ENCODE measurements around the gene PPIE.
"Not testable (repeated sequence)": the region's sequence is repeated elsewhere in the genome, so short reads cannot be mapped to it uniquely, and the experiment has no call there.

Gene PPIE

DNA sequence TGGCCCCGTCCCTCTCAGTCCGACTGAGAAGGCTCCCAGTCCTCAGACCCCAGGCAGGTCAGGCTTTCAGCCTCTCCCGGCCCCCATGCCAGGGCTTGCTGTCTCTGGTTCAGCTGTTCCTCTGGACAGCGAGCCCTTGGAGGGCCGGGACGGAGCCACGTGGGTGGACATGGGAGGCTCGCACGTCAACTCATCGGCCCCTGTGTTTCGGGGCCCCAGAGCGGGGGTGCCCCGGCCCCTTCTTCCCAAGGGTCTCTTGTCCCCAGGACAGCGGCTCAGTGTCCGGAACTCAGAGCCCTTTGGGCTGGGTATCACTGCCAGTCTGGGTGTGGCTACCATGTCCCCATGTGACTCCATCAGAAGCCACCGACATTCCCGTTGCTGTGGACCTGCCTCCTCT is 39.2 kb downstream of the PPIE start:
- DNase-seq (ENCODE audit: low spot score) = not testable (repeated sequence)

DNA sequence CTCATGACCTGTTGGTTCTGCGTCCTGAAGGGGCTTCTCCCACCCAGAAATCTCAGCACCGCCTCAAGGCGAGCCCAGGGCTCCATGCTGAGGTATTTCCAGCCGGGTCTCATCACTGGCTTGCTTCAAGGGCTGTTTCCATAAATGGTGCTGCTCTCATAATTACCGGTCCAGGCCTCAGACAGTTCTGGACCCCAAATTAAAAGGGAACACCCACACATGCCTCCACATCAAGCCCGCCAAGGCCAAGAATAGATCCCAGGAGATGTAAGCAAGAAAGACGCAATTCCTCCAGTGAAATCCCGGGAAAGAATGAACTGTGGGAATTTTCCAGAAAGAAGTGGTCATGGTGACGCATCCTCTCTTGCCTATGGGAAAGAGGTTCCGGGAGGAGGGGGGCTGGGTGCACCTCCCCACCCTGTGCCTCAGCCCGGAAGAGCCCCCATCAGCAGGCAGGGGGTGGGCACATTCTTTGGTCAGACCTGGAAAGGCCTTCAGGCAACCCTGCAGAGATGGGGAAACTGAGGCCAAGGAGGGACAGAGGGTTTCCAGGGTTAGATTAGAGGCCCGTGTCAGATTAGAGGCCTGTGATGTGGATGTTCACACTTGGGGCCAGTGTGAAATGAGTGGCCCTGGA is 39.9 kb downstream of the PPIE start:
- not testable (repeated sequence) for DNase-seq (ENCODE audit: low spot score)

- DNase-seq (ENCODE audit: low spot score) = no peak
Observed at GRCh38 chr1:39779137-39779536, 40.5 kb downstream of the PPIE start.

DNA sequence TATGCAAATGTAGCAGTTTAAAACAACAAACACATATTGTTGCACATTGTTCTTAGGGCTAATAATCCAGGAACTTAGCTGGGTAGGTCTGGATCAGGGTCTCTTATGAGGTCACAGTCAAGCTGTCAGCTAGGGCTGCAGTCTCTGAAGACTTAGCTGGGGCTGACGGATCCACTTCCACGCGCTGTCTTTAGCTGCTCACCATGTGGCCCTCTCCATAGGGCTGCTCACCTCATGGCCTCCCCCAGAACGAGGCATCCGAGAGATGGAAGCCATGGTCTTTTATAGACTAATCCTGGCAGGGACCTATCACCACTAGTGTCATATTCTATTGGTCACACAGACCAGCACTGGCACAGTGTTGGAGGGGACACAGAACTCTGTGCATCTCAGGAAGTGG is 41.1 kb downstream of the PPIE start:
- no peak for DNase-seq (ENCODE audit: low spot score)

DNA sequence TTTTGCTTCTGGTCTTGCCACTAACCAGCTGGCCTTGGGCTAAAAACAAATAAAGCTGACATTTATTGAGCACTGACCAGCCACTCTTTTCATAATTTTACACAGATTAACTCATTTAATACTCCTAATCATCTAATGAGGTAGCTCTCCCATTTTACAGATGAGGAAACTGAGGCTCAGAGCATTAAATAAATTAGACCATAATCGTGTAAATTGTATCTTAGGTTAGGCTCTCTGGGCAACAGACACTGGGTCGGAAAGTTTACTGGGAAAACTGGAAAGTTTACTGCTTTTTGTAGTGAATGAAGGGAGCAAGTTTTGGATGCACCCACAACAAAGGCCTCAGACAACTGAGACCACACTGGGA is 42.6 kb downstream of the PPIE start:
- DNase-seq (ENCODE audit: low spot score) = no peak

- no peak for DNase-seq (ENCODE audit: low spot score)
Observed at GRCh38 chr1:39782103-39782502, 43.4 kb downstream of the PPIE start.

GRCh38 chr1:39782685-39783084 is 44.0 kb downstream of the PPIE start:
- not testable (repeated sequence) for DNase-seq (ENCODE audit: low spot score)

DNA sequence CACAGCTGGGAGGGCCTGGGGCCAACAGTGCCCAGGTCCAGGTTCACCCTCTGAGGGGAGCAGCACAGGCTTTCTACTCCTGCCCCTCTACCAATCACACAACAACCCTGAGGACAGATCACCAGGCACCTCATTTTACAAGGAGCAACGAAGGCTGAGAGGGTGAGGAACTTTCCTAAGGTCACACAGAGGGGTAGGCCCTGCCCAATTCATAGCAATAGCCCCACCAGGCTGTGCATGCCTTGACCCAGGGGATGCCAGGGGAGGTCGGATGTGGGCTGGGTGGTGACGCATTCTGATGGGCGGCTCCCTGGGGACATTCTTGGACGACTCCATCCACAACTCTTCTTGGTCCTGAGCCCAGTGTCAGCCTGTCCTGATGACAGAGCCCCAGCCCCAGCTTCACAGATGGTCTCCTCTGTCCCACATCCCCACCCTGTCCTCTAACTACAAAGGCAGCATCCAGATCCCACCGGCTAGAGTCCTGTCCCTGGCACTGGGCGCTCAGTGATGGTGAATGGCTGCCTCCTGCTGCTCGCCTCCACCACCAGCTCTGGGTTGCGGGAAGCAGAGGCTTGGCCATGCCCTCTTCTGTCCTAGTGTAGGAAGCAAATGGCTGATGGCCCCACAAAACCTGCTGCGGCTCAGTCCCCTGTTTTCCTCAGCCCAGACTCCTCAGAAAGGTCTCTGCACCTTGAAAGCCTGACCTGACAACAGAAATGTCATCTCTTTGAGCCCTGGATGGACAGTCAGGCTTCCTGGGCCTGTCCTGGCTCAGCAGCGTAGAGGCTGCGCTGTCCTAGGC is 47.8 kb downstream of the PPIE start:
- DNase-seq (ENCODE audit: low spot score) = not testable (repeated sequence)

GRCh38 chr1:39787108-39787375 is 48.4 kb downstream of the PPIE start:
- not testable (repeated sequence) for DNase-seq (ENCODE audit: low spot score)

- DNase-seq (ENCODE audit: low spot score) = no peak
Observed at GRCh38 chr1:39787468-39787867, 48.8 kb downstream of the PPIE start.

- DNase-seq (ENCODE audit: low spot score) = not testable (repeated sequence)
Observed at GRCh38 chr1:39787964-39788363, 49.3 kb downstream of the PPIE start.

- DNase-seq (ENCODE audit: low spot score) = no peak
Observed at GRCh38 chr1:39788426-39788757, 49.7 kb downstream of the PPIE start.

GRCh38 chr1:39788758-39789570 is 50.3 kb downstream of the PPIE start, which contains the start of gene BMP8B:
BMP8B (minus strand) TSS chr1:39788865; CDS start chr1:39788485, 380 bp downstream.
- peak; percentile 29 for DNase-seq (ENCODE audit: low spot score)

DNA sequence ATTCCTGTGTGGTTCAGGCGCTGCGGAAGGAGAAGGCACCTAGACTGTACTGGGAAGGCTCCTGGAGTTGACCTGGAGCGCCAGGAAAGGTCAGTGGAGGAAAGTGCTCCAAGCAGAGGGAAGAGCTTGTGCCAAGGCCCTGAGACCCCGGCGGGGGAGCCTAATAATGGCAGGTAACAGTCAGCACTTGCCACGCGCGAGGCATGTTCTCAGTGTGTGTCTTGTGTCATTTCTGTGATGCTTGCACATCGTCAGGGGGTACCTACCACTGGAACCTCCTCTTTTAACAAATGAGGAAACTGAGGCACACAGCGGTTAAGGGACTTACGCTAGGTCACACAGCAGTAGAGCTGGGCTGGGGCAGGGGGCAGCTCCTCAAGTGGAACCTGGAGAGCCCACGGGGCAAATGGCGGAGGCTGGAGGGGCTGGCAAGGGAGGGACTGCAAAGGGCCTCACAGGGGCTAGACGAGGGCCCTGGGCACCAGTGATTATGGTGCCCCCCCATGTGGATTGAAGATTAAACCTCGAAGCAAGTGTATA is 51.0 kb downstream of the PPIE start:
- DNase-seq (ENCODE audit: low spot score) = no peak

GRCh38 chr1:39791838-39792237 is 53.2 kb downstream of the PPIE start:
- DNase-seq (ENCODE audit: low spot score) = no peak

DNA sequence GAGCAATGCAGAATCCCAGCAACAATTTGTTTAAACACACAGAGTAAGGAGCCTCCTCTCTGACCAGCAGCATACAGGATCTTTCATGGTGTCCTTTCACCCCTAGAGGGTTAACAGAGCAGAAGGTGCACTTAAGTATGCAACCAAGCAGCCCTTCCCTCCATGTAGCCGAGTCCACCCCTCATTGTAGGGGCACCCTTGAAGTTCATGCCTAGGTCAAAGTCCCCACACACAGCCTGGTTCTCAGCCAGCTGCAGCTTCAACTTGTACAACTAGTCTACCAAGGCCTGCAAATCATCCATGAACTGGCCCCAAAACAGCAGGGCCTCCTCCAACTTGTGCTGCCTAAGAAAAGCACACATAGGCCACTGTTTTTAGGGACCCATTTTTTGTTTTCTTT is 57.0 kb downstream of the PPIE start:
- no peak for DNase-seq (ENCODE audit: low spot score)

- DNase-seq (ENCODE audit: low spot score) = peak; percentile 90
Observed at GRCh38 chr1:39798859-39799769, 60.4 kb downstream of the PPIE start.

- DNase-seq (ENCODE audit: low spot score) = peak; percentile 57
Observed at GRCh38 chr1:39799770-39800470, 61.2 kb downstream of the PPIE start.

- DNase-seq (ENCODE audit: low spot score) = no peak
Observed at GRCh38 chr1:39800471-39800835, 61.8 kb downstream of the PPIE start.

DNA sequence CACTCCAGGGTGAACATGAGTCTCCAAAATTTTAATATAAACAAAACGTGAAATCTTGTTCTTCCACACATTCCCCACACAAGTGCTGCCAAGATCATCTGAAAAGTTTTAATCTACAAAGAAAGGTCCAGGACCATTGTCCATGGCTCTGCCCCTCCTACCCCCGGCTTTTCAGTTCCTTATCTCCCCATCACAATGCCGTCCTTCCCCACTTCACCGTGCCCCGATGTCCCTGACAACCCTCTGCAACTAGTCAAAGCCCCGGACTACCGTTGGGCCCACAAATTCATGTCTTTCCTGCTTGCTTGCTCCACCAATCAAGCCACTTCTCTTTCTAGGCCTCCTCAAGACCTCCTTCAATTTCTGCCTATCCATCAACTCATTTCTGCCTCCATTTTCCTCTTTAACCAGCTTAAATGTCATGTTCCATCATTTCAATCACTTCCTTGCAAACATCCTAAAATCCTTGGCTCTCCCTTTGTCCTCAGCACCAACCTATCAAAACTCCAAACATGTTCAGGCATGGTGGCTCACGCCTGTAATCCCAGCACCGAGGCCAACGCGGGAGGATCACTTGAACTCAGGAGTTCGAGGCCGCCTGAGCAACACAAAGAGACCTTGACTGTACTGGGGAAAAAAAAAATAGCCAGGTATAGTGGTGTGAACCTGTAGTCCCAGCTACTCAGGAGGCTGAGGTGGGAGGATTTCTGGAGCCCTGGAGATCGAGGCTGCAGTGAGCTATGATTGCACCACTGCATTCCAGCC is 64.0 kb downstream of the PPIE start:
- no peak for DNase-seq (ENCODE audit: low spot score)
